ENCODE results near the gene PALB2.
"Not testable (repeated sequence)": the region's sequence is repeated elsewhere in the genome, so short reads cannot be mapped to it uniquely, and the experiment has no call there.

Gene PALB2

DNA sequence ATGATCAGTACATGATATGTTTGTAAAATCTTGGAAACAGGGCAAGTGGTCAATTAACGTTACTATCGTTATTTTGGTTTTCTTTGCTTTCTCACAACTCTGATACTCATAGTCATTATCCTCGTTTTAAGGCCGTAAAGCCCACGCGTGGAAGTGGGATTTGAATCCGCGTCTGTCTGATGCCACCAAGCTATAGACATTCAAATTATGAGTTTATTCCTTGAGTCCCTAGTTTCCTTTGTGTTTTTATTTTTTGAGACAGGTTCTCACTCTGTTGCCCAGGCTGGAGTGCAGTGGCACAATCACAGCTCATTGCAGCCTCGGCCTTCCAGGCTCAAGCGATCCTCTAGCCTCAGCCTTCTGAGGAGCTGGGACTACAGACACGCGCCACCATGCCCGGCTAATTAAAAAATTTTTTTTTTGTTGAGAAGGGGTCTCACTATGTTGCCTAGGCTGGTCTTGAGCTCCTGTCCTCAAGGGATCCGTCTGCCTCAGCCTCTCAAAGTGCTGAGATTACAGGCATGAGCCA is 1.2 kb upstream of the PALB2 start:
- DNase-seq = no peak

DNA sequence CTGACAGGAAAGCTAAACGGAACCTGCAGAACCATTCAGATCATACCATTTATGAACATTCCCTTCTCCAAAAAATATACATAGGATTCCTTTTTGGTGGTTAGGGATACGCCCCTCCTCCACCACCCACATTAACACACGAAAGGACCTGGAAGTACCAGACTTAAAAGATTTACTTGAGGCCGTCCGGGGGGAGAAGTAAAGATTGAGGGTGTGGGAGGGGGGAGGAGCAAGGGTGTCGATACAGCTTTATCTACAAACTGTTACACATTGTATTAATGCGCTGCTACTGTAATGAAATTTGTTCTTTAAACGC is 537 bp downstream of the PALB2 start:
- DNase-seq = peak; percentile 32

DNA sequence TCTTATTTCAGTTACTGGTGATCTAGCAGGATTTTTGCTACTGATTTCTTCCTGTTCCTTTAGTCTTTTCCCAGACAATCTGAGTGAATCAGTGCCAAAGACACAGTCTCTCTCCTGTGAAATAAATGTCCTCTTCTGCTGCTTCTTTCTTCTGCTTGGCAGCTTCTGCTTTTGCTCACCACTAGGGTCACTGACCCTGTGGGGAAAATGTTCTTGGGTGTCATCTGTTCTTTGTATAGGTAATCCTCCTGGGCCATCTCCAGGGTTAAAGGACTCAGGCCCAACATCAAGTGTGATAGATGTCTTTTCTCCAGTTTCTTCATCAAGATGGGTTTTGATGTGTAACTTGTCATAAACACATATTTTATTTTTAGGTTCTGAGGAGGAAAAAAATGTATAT is 5.2 kb downstream of the PALB2 start:
- no peak for DNase-seq

DNA sequence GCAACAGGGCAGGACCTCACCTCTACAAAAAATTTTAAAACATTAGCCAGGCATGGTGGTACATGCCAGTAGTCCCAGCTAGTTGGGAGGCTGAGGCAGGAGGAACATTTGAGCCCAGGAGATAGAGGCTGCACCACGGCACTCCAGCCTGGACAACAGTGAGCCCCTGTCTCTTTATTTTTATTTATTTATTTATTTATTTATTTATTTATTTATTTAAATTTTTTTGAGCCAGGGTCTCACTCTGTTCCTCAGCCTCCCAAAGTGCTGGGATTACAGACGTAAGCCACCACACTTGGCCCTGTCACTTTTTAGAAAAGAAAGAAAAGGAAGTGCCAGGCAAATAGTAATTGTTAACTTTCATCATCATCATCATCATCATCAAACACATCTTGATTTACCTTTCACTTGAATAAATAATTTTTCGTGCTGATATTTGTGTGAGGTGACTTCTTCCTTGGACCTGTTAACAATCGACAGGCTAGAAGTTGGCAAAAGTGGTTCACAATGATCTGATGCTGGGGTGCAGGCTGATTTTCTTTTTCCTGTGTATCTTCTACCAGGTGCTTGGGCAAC is 6.6 kb downstream of the PALB2 start:
- DNase-seq = no peak

DNA sequence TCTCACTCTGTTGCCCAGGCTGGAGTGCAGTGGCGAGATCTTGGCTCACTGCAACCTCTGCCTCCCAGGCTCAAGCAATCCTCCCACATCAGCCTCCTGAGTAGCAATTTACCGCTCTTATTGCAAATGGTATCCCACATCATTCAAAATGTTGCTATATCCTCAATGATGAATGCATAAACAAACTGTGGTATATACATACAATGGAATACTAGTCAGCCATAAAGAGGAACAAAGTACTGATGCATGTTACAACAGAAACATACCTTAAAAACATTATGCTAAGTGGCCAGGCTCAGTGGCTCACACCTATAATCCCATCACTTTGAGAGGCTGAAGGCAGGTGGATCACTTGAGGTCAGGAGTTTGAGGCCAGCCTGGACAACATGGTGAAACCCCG is 9.2 kb downstream of the PALB2 start:
- not testable (repeated sequence) for DNase-seq

DNA sequence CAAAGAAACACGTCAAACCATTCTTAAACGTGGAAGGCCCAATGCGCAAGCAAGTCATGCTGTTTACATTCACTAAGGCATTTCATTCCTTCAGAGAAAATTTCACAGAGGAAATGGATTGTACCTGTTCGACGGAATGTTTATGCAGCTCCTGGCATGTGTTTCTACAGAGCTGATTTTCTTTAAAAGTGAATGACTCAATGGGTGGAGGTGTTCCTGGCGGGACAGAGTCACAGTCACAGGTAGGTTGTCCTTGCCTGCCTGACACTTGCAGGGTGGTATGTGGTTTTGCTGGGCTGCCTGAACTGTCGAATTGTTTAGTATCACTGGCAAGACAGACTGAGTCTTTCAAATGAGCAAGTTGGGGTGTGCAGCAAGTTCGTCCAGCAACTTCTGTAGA is 11.6 kb downstream of the PALB2 start:
- no peak for DNase-seq

DNA sequence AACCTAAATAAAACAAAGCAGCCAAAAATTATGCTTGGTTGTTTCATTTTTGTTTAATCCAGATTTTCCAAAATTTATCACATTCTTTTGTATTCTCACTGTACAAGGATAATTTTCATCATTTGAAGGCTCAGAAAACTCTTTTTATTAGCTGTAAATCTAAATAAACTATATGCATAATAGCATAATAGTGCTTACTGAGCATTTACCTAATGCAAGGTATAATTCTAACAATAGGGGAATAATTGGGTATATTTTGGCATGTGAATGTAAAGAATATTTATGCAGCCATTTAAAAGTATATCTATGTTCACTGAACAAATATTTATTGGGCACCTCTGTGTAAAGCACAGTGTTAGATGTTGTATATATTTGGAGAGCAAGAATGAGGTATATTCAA is 17.0 kb downstream of the PALB2 start:
- no peak for DNase-seq

DNA sequence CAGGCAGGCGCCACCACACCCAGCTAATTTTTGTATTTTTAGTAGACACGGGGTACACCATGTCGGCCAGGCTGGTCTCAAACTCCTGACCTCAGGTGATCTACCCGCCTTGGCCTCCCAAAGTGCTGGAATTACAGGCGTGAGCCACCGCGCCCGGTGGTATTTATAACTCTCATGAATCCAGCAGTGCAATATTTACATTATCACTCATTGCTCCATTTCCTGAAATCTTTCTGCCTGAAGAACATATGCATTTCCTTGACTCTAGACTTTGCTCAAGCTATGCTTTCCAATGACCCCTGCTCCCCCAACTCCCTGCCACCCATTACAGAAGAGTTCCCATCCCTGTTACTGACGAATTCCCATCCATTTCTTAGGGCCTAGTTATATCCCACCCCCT is 25.3 kb downstream of the PALB2 start:
- DNase-seq = no peak

DNA sequence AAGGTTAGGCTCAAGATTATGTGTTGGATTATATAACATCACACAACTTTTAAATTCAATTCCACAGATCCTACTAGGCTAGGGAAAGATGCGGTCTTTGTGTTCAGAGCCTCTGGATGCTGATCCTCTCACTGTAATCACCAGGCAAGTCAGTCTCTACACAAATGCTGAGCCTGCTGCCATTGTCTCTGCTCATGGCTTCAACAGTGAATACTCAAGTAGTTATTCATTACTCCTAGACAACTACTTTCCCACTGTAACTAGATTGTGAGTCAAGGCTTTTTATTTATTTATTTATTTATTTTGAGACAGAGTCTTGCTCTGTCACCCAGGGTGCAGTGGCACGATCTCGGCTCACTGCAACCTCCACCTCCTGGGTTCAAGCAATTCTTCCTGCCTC is 29.2 kb downstream of the PALB2 start:
- DNase-seq = no peak

DNA sequence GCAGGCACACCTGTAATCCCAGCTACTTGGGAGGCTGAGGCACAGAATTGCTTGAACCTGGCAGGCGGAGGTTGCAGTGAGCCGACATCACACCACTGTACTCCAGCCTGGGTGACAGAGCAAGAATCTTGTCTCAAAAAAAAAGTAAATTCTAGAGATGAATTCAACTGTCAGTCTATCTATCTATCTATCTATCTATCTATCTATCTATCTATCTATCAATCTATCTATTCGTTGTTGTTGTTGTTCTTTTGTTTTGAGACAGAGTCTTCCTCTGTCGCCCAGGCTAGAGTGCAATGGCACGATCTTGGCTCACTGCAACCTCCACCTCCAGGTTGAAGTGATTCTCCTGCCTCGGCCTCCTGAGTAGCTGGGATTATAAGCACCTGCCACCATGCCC is 30.2 kb downstream of the PALB2 start:
- DNase-seq = not testable (repeated sequence)

DNA sequence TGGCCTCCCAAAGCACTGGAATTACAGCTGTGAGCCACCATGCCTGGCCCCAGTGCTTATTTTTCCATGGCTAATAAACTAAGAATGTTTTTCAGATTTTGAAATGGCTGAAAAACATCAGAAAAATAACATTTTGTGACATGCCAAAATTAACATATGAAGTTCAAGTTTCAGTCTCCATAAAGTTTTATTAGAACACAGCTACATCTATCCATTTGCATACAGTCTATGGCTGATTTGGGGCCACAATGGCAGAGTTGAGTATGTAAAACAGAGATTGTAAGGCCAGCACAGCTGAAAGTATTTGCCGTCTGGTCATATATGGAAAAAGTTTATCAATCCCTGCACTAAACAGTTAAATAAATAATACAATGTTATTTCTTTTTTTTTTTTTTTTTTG is 31.2 kb downstream of the PALB2 start:
- no peak for DNase-seq

DNA sequence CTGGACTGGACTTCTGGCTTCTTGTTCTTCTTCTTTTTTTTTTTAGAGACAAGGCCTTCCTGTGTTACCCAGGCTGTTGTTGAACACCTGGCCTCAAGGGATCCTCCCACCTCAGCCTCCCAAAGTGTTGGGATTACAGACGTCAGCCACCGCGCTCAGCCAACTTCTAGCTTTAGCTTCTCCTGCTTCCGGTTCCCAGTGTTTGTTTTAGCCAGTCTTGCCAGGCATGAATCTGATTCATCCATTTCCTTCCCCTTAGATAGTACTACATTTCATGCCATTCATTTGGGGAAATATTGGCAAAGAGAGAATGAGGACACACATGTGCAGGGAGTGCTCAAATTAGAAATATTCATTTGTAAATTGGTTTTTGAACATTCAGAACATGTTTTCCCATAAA is 32.9 kb downstream of the PALB2 start:
- DNase-seq = no peak

DNA sequence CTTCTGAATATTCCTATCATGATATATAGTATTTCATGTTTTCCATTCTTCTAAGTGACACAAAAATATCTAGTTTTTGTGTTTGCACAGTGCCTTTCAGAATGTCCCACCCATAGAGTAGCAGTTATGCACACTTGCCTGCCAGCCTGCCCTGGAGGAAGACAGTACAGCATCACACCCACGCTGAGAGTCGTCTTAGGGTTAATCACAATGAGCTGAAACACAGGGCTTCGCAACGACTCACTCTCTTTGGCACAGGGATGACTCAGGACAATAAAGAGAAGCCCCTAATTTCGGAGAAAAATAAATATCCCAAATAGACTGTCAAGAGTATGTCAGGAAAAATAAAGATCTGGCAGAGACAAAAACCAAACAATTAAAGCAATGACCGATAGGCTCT is 33.4 kb downstream of the PALB2 start:
- DNase-seq = no peak

DNA sequence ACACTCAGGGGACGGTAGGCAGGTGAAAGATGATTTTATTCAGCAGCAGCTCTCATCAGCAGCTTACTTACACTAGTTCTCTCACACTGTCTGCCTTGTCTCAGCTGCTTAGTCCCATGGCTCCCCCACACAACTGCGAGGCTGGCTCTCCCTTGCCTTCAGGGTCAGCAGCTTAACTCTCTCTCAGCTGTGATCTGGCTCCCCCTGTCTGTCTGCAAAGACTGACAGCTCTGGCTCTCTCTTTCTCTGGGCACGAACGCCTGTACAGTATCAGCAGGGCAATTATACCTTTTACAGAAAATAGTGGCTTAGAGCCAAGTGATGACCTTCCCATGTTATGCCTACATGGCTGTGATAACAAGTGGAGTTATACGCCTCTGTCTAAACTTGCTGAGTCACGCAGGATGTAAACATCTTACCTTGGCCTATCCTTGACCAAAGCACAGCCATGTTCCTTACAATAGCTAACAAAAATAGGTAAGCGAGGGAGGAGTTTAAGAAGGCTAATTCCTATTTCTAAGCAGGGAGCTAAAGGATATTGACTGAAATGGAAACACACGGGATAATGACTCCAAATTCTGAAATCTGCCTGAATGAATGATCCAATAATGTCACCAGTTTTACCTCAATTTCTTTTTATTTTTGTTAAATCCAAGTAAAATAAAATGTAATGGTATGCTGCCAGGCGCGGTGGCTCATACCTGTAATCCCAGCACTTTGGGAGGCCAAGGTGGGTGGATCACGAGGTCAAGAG is 43.9 kb downstream of the PALB2 start:
- no peak for DNase-seq

DNA sequence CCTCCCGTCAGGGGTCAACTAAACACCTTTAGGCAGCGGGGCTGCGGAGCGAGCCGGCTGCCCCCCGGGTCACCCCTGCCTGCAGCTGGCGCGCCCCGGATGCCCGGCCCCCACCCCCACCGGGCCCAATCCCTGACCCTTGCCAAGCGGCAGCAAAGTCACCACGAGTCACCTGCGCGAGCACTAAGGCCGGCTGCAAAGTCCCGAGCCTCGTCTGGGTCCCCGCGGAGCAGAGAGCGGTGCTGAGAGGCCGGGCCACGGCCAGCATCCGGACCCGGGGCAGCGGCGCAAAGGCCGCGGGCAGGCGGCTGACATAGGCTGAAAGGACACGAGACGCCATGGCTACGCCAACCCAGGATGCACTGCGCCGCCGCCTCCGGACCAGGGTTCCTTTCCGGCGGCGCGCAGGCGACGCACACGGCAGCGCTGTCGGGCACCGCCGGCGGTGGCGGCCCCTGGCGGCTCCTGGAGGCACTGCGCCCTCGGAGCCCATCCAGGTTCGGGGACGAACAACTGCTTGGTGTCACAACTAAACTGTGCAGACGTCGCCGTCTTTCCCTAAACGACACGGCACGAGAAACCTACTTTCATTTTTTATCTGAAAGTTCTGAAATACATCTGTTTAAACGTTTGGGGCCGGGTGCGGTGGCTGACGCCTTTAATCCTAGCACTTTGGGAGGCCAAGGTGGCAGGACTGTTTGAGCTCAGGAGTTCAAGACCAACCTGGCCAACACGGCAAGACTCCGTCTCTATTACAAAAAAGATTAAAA is 45.0 kb downstream of the PALB2 start, which contains the start of gene NDUFAB1:
Gene NDUFAB1 (minus strand): TSS at position 366 of the 770 bp plus-strand sequence. CDS start 26 bp downstream, at position 340.
- peak; percentile 92 for DNase-seq

DNA sequence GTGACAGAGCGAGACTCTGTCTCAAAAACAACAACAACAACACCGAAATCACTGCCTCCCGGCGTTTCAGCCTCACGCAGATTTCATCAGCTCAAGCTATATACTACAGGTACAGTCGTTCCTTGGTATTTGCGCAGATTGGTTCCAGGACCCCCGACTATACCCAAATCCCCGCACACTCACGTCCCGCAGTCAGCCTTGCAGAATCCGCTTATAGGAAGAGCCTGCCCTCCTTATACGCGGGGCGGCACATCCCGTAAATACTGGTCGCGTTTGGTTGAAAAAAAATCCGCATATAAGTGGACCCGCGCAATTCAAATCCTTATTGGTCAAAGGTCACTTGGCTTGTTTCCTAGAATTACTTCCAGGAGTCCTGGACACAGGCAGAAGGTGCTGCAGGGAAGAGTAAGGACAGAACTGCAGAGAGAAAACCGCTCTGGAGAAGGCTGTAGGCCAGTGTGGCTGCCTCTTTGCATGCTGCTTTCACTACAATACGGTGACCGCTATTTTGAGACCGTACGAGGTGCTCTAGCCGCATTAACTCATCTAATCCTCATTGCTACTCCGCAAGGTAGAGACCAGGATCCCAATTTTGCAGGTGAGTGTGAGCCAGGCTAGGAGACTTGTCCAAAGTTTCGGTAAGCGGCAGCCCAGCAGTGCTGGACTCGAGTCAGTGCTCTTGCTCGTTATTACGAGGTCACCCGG is 45.7 kb downstream of the PALB2 start:
- DNase-seq = no peak

DNA sequence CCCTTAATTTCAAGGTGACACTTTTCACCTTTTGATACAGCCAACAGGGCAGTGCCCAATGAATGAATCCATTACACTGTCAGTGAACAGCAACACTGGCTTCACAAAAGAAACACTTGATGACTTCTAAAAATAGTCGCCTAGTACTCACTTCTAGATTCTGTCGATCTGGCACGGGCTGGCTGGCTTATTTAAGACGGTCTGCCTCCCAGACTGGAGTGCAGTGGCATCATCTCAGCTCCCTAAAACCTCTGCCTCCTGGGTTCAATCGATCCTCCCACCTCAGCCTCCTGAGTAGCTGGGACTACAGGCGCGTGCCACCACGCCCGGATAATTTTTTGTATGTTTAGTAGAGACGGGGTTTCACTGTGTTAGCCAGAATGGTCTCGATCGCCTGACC is 46.9 kb downstream of the PALB2 start:
- DNase-seq = no peak

DNA sequence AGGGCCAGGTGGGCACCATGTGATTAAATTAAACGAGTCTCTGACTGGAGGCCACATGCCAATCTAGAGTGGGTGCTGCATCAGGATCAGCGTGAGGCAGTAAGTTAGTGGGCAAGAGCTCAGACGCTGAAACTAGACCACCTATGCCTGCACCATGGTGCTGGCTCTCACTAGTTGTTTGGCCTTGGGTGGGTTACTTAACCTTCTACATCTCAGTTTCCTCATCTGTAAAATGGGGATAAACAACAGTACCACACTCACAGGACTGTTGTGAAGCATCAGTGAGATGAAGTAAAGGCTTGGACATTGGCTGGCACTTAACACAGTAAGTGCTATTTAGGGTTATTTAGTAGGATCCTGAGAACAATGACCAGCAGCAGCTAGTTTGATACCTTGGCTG is 50.9 kb downstream of the PALB2 start:
- DNase-seq = no peak

DNA sequence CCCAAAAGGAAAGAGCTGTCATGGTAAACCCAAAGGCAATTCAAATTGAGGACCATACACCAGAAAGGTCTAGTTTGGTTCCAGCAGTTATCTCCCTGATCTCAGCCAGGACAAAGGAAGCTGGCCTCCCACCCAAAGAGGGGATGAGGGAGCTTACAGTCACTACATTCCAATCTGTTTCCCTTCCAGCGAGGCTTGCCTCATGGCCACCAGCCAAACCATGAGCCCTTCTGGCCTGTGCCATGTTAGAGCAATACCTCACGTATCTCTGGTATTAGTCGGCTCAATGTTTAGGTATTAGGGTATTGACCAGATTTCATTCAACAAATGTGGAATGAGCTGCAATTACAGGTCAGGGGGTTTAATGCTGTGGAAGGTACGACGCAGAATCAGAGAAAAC is 53.4 kb downstream of the PALB2 start:
- no peak for DNase-seq

DNA sequence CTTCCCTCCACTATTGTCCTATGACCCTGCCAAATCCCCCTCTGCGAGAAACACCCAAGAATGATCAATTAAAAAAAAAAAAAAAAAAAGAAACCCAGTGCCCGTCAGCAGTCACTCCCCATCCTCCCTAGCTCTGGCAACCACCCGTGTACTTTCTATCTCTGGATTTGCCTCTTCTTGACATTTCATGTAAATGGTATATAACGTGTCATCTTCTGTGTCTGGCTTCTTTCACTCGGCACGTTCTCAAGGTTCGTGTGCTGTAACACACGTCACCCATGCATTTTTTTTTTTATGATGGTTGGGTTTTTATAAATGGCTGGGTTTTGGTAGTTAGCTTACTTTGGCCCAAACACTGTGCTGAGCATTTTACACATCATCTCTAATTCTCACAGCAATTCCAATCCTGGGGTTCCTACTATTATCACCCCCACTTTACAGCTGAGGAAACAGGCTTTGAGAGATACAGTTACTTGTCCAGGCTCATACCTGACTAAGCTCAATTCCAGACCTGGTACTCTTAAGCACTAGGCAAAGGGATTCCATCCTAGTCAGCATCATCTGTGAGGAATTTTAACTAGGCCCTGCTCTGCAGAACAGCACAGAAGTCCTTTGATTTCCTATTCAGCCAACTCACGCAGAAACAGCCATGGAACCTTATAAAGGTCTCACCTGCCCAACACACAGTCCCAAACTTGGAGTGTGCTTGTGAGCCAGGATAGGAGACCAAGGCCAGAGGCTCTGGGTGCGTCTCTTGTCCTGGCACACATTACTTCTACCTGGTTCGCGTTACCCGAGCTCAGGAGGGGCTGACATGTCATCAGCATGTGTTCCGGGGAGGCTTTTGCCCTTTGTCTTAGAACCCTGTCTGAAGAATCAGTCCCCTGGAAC is 56.7 kb downstream of the PALB2 start:
- no peak for DNase-seq

DNA sequence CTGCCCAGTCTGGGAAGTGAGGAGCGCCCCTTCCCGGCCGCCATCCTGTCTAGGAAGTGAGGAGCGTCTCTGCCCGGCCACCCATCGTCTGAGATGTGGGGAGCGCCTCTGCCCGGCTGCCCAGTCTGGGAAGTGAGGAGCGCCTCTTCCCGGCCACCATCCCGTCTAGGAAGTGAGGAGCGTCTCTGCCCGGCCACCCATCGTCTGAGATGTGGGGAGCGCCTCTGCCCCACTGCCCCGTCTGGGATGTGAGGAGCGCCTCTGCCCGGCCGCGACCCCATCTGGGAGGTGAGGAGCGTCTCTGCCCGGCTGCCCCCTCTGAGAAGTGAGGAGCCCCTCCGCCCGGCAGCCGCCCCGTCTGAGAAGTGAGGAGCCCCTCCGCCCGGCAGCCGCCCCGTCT is 57.8 kb downstream of the PALB2 start:
- DNase-seq = not testable (repeated sequence)

DNA sequence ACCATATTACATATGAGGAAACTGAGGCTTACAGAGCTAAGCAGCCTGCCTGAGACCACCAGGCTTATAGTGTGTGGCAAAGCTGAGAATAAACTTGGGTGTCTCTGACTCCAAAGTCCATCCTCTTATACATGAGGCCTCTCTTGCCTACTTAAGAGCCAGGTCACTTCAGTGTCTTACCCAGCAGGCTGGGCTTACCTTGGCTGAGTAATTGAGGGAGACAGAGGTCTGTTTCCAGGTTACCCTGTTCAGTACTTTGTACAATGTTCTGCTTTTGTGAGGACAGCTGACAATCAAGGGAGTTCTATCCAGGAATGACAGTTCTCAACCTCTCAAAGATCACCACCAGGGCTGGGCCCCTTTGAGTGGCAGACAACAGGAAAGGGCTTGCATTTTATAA is 59.3 kb downstream of the PALB2 start:
- DNase-seq = no peak
